Uterus (tissue), 4 donors: ENCODE measurements around the gene CTIF. TPM values are rescaled to one million over a fixed set of nuclear protein-coding genes. Genes with fewer than 3 reads are reported as not detected.

Source experiments
- DNase-seq, 2 donors: peaks; one replicate each; pipeline ENCODE4 v3.0.0-alpha.2; 2019 to 2020
- H3K27ac ChIP-seq, 2 donors: fragments of 200-600 bp; sonication (generic); 1 replicate in 1 of 2; 2 replicates in 1 of 2; pipeline ENCODE4 v1.5.1; 2016 to 2018
- H3K27me3 ChIP-seq, 2 donors: fragments of 200-600 bp; sonication (generic); one replicate each; pipeline ENCODE4 v1.5.1; 2018 to 2019; ENCODE audit warnings: control low read depth in 1 of 2
- H3K36me3 ChIP-seq, 2 donors: fragments of 200-600 bp; sonication (generic); one replicate each; pipeline ENCODE4 v1.5.1; 2019; ENCODE audit warnings: control low read depth in 1 of 2
- H3K4me1 ChIP-seq, 2 donors: fragments of 200-600 bp; sonication (generic); one replicate each; pipeline ENCODE4 v1.5.1; 2018 to 2019; ENCODE audit warnings: control low read depth in 1 of 2
- H3K4me3 ChIP-seq, 2 donors: fragments of 200-600 bp; sonication (generic); 1 replicate in 1 of 2; 2 replicates in 1 of 2; pipeline ENCODE4 v1.5.1; 2018 to 2019; ENCODE audit warnings: mild to moderate bottlenecking in 1 of 2
- H3K9me3 ChIP-seq, 2 donors: fragments of 200-600 bp; sonication (generic); one replicate each; pipeline ENCODE4 v1.5.1; 2019; ENCODE audit warnings: control low read depth in 1 of 2
- CTCF ChIP-seq, 4 experiments: fragments of 200-600 bp in 2 of 4; fragments of 450-650 bp in 2 of 4; sonication (generic) in 2 of 4; IDR thresholded peaks; one replicate each; pipeline ENCODE4 v1.5.1; 2016 to 2019; ENCODE audit warnings: antibody characterized with exemption in 4 of 4, mild to moderate bottlenecking in 2 of 4, moderate library complexity in 1 of 4
- POLR2A ChIP-seq, 2 donors: fragments of 450-650 bp; IDR thresholded peaks; one replicate each; pipeline ENCODE4 v1.6.1; 2016; ENCODE audit warnings: antibody characterized with exemption in 2 of 2, mild to moderate bottlenecking in 1 of 2, moderate library complexity in 1 of 2
- intact Hi-C: fragments of 100-400 bp; cut with DNase I; formaldehyde crosslinking; loops from one replicate; pipeline ENCODE4 v1.15.1; 2023; ENCODE audit warnings: low total_unique reads
- total RNA-seq, 4 donors: library from RNA; depleted of rRNA in 3 of 4; stranded (reverse); fragments of >200 nt in 3 of 4; gene quantifications; one replicate each; pipeline versions ENCODE4 v1.1.0 to v1.2.4, GENCODE V29; 2014 to 2023
- donor health status: DM: yes; HTN: yes; CAD: no.

Gene CTIF
- total RNA-seq, 4 donors from 2014 or later, result 11.3 to 94.3 (median 48.0) TPM

- TF ChIP-seq CTCF (IDR thresholded peaks at IDR 0.05), result no peak
- no peak for TF ChIP-seq POLR2A (IDR thresholded peaks at IDR 0.05)
- peaks cover 0 to 10% of the 10 kb centered on the region in 2 donors for H3K4me1 ChIP-seq
- no peaks in the 10 kb centered on the region for H3K9me3 ChIP-seq
- no peak overlapping the region for H3K27ac ChIP-seq
- no peaks in the 10 kb centered on the region for H3K27me3 ChIP-seq
- H3K4me3 ChIP-seq, result no peak overlapping the region
- no peaks in the 10 kb centered on the region for H3K36me3 ChIP-seq
- DNase-seq, result no peak
- intact Hi-C loops, result no loop called here
These were observed 306.3 kb downstream of the CTIF start for GRCh38 chr18:48845174-48845573.

- no peak overlapping the region for H3K4me3 ChIP-seq
- H3K4me1 ChIP-seq, result peaks cover 0 to 22% of the 10 kb centered on the region in 2 donors
- TF ChIP-seq CTCF (IDR thresholded peaks at IDR 0.05) (no peak), POLR2A (IDR thresholded peaks at IDR 0.05) (no peak)
- H3K36me3 ChIP-seq, result no peaks in the 10 kb centered on the region
- H3K27me3 ChIP-seq, result no peaks in the 10 kb centered on the region
- no peak for DNase-seq
- no peaks in the 10 kb centered on the region for H3K9me3 ChIP-seq
- H3K27ac ChIP-seq, result no peak overlapping the region
- intact Hi-C loops, result no loop called here
These were observed 307.6 kb downstream of the CTIF start for GRCh38 chr18:48846423-48846932.

GRCh38 chr18:48847807-48848486 lies 309.1 kb downstream of the CTIF start:
- Histone ChIP-seq H3K27me3 (no peaks in the 10 kb centered on the region), H3K27ac (peak overlapping the region in 1 of 2 donors; percentile 51), H3K4me1 (peaks cover 0 to 22% of the 10 kb centered on the region in 2 donors), H3K36me3 (no peaks in the 10 kb centered on the region), H3K9me3 (no peaks in the 10 kb centered on the region), H3K4me3 (no peak overlapping the region)
- DNase-seq, result no peak
- no peak for TF ChIP-seq POLR2A (IDR thresholded peaks at IDR 0.05)
- no peak for TF ChIP-seq CTCF (IDR thresholded peaks at IDR 0.05)
- intact Hi-C loops, result no loop called here

DNA sequence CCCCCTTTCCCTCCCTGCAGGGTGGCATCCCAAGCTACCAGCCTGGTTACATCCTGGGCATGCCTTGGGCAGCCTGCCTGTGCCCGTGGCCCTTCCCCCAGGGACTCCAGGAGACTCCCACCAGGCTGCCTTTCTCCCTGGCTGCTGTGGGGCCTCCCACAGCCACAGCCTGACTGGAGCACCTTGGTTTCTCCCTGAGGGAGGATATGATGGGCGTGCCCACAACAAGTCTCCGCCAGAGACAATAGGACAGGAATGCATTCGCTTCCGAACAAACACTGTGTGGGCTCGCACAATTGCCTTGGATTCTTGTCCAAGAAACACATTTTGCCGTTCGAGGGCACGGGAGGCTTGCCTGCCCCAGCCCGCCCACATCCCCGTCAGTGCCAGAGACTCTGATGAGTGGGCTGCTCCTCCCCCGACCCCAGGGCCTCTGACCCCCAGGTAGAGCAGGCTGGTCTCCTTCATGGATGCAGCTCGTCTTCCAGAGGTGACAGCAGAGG lies 309.9 kb downstream of the CTIF start:
- peaks cover 0 to 22% of the 10 kb centered on the region in 2 donors for H3K4me1 ChIP-seq

More for the DNA sequence above, 309.9 kb downstream of the CTIF start:
- DNase-seq, result peak in 1 of 2 donors; percentile 33
- H3K36me3 ChIP-seq, result no peaks in the 10 kb centered on the region
- no peaks in the 10 kb centered on the region for H3K9me3 ChIP-seq
- TF ChIP-seq POLR2A (IDR thresholded peaks at IDR 0.05), result no peak
- no peak for TF ChIP-seq CTCF (IDR thresholded peaks at IDR 0.05)
- peak overlapping the region; percentile 38 to 51 for H3K27ac ChIP-seq
- intact Hi-C loops, result no loop called here
- no peaks in the 10 kb centered on the region for H3K27me3 ChIP-seq
- no peak overlapping the region for H3K4me3 ChIP-seq
